Tibial artery (tissue), 4 donors: ENCODE measurements around the gene PRDM16.

Source experiments
- DNase-seq, 2 donors: peaks; one replicate each; pipeline ENCODE4 v3.0.0-alpha.2; 2019
- H3K27ac ChIP-seq, 2 donors: fragments of 200-600 bp; sonication (generic) in 1 of 2; 1 replicate in 1 of 2; 2 replicates in 1 of 2; pipeline ENCODE4 v1.5.1; 2018 to 2019; ENCODE audit warnings: mild to moderate bottlenecking in 1 of 2
- H3K27me3 ChIP-seq, 2 donors: fragments of 200-600 bp; sonication (generic) in 1 of 2; one replicate each; pipeline versions ENCODE4 v1.5.1 to v1.6.0; 2016 to 2019
- H3K36me3 ChIP-seq, 3 donors: fragments of 200-600 bp; sonication (generic) in 2 of 3; one replicate each; pipeline ENCODE4 v1.5.1; 2016 to 2019; ENCODE audit warnings: mild to moderate bottlenecking in 2 of 3
- H3K4me1 ChIP-seq, 4 donors: fragments of 200-600 bp; sonication (generic) in 2 of 4; 1 replicate in 3 of 4; 2 replicates in 1 of 4; pipeline ENCODE4 v1.5.1; 2016 to 2019
- H3K4me3 ChIP-seq, 2 donors: fragments of 200-600 bp; sonication (generic) in 1 of 2; 1 replicate in 1 of 2; 2 replicates in 1 of 2; pipeline ENCODE4 v1.5.1; 2018 to 2019; ENCODE audit warnings: mild to moderate bottlenecking in 2 of 2
- H3K9me3 ChIP-seq, 3 donors: fragments of 200-600 bp; sonication (generic) in 1 of 3; one replicate each; pipeline ENCODE4 v1.5.1; 2016 to 2019
- intact Hi-C: fragments of 100-400 bp; cut with DNase I; formaldehyde crosslinking; loops from one replicate; pipeline ENCODE4 v1.15.0; 2023; ENCODE audit warnings: low total_unique reads
- TF ChIP-seq, protein P1 (sequence below), 2 experiments: fragments of 200-600 bp in 1 of 2; fragments of 450-650 bp in 1 of 2; IDR thresholded peaks; one replicate each; pipeline ENCODE4 v1.5.1; 2017 to 2019; ENCODE audit warnings: antibody characterized with exemption in 2 of 2, mild to moderate bottlenecking in 1 of 2, moderate library complexity in 1 of 2

PRDM16 gene

DNA sequence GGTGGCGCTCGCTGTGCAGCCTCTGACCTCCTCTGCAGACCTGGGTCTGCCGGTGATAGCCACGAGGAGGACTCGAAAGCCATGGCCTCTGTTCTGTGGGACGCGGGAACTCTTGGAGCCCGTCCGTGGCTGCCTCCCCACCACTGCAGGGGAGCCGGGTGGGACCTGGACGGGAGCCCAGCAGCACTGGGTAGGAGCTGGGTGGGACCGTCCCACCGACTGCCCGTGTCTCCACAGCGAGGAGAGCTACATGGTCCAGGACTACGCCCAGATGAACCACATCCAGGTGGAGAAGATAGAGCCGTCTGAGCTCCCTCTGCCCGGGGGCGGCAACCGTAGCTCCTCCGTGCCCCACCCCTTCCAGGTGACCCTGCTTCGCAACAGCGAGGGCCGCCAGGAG lies 409.2 kb downstream of the PRDM16 start:
- TF ChIP-seq, protein P1, sequence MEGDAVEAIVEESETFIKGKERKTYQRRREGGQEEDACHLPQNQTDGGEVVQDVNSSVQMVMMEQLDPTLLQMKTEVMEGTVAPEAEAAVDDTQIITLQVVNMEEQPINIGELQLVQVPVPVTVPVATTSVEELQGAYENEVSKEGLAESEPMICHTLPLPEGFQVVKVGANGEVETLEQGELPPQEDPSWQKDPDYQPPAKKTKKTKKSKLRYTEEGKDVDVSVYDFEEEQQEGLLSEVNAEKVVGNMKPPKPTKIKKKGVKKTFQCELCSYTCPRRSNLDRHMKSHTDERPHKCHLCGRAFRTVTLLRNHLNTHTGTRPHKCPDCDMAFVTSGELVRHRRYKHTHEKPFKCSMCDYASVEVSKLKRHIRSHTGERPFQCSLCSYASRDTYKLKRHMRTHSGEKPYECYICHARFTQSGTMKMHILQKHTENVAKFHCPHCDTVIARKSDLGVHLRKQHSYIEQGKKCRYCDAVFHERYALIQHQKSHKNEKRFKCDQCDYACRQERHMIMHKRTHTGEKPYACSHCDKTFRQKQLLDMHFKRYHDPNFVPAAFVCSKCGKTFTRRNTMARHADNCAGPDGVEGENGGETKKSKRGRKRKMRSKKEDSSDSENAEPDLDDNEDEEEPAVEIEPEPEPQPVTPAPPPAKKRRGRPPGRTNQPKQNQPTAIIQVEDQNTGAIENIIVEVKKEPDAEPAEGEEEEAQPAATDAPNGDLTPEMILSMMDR (IDR thresholded peaks at IDR 0.05): no peak
- H3K4me3 ChIP-seq: no peak overlapping the region
- no peaks in the 10 kb centered on the region for H3K4me1 ChIP-seq
- peaks cover 0 to 57% of the 10 kb centered on the region in 2 donors for H3K27me3 ChIP-seq
- intact Hi-C loops: loop anchor here (10.0 kb wide), 1 partner anchor 237 kb away; no protein-coding TSS in a partner anchor
- H3K9me3 ChIP-seq: no peaks in the 10 kb centered on the region
- H3K36me3 ChIP-seq: no peaks in the 10 kb centered on the region
- no peak for DNase-seq
- no peak overlapping the region for H3K27ac ChIP-seq

- Histone ChIP-seq H3K36me3 (no peaks in the 10 kb centered on the region), H3K4me1 (no peaks in the 10 kb centered on the region), H3K27me3 (peaks cover 0 to 43% of the 10 kb centered on the region in 2 donors), H3K27ac (no peak overlapping the region), H3K9me3 (peaks cover 0 to 4% (median 0%) of the 10 kb centered on the region in 3 donors), H3K4me3 (no peak overlapping the region)
- intact Hi-C loops: loop anchor here (10.0 kb wide), 1 partner anchor 235 kb away; no protein-coding TSS in a partner anchor
- no peak for DNase-seq
- TF ChIP-seq, protein P1 (IDR thresholded peaks at IDR 0.05): no peak
Measured at GRCh38 chr1:3479511-3480368, 410.7 kb downstream of the PRDM16 start.

DNA sequence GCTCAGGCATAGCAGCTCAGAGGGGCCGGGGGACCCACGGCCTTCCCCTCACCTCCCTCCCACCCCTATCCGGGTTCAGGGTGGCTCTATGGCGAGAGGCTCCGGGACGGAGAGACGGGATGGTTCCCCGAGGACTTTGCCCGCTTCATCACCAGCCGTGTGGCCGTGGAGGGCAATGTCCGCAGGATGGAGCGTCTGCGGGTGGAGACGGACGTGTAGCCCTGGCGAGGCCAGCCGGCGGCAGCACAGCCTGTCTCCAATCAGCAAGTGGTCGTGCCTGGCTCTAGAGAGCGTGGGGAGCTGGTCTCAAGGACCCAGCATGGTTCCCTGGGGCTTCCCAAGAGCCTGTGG lies 411.3 kb downstream of the PRDM16 start:
- Histone ChIP-seq H3K27me3 (peaks cover 0 to 43% of the 10 kb centered on the region in 2 donors), H3K4me1 (no peaks in the 10 kb centered on the region), H3K9me3 (peaks cover 0 to 7% (median 0%) of the 10 kb centered on the region in 3 donors), H3K36me3 (no peaks in the 10 kb centered on the region), H3K27ac (no peak overlapping the region), H3K4me3 (no peak overlapping the region)
- DNase-seq: no peak
- intact Hi-C loops: no loop called here
- TF ChIP-seq, protein P1 (IDR thresholded peaks at IDR 0.05): no peak

- TF ChIP-seq, protein P1 (IDR thresholded peaks at IDR 0.05): no peak
- Histone ChIP-seq H3K4me1 (no peaks in the 10 kb centered on the region), H3K36me3 (no peaks in the 10 kb centered on the region), H3K9me3 (peaks cover 0 to 7% (median 0%) of the 10 kb centered on the region in 3 donors), H3K27ac (no peak overlapping the region), H3K4me3 (no peak overlapping the region), H3K27me3 (peaks cover 0 to 38% of the 10 kb centered on the region in 2 donors)
- intact Hi-C loops: no loop called here
- DNase-seq: no peak
Measured at GRCh38 chr1:3481046-3481445, 412.0 kb downstream of the PRDM16 start.

GRCh38 chr1:3481836-3482375 lies 412.9 kb downstream of the PRDM16 start:
- Histone ChIP-seq H3K4me1 (no peaks in the 10 kb centered on the region), H3K36me3 (no peaks in the 10 kb centered on the region), H3K27ac (no peak overlapping the region), H3K27me3 (peaks cover 0 to 29% of the 10 kb centered on the region in 2 donors), H3K4me3 (no peak overlapping the region), H3K9me3 (peaks cover 0 to 7% (median 0%) of the 10 kb centered on the region in 3 donors)
- TF ChIP-seq, protein P1 (IDR thresholded peaks at IDR 0.05): no peak
- intact Hi-C loops: no loop called here
- no peak for DNase-seq
